HG02943 (cell line): ENCODE results near the gene TP53TG3B.
"Not testable (repeated sequence)": the region's sequence is repeated elsewhere in the genome, so short reads cannot be mapped to it uniquely, and the experiment has no call there.

Experiments
- ATAC-seq: cut with Tn5 transposase; IDR thresholded peaks from one replicate; pipeline ENCODE4 v1.9.1; 2021; ENCODE audit warnings: mild to moderate bottlenecking, low read depth, moderate library complexity; ENCODE audit not compliant: unreplicated experiment

The TP53TG3B gene

GRCh38 chr16:33360541-33360940, at the start of gene TP53TG3B:
Gene TP53TG3B (plus strand): TSS chr16:33360841. CDS start chr16:33360909, 68 bp downstream.
- not testable (repeated sequence) for ATAC-seq

GRCh38 chr16:33336226-33337012, 24.2 kb upstream of the TP53TG3B start:
- ATAC-seq, result not testable (repeated sequence)

- ATAC-seq, result not testable (repeated sequence)
Measured at GRCh38 chr16:33337627-33338542, 22.8 kb upstream of the TP53TG3B start.

- ATAC-seq, result not testable (repeated sequence)
Measured at GRCh38 chr16:33338543-33338951, 22.1 kb upstream of the TP53TG3B start.

GRCh38 chr16:33339093-33340061, 21.3 kb upstream of the TP53TG3B start:
- ATAC-seq, result not testable (repeated sequence)
